Nephron progenitor cell (in vitro differentiated cells): ENCODE data around the gene BCL11A.

Source experiments
- DNase-seq: peaks from one replicate; pipeline ENCODE4 v3.0.0; 2021
- H3K27ac Mint-ChIP-seq: 2 replicates; pipeline ENCODE4 v1.8.0; 2021; ENCODE audit warnings: mild to moderate bottlenecking, moderate library complexity, mixed read lengths
- H3K27me3 Mint-ChIP-seq: 2 replicates; pipeline ENCODE4 v1.8.0; 2021; ENCODE audit warnings: mild to moderate bottlenecking, low read depth, mixed read lengths; ENCODE audit not compliant: poor library complexity
- H3K36me3 Mint-ChIP-seq: 2 replicates; pipeline ENCODE4 v1.8.0; 2021; ENCODE audit warnings: low read depth, mixed read lengths
- H3K4me1 Mint-ChIP-seq: 2 replicates; pipeline ENCODE4 v1.8.0; 2021; ENCODE audit warnings: mixed read lengths
- H3K4me3 Mint-ChIP-seq: 2 replicates; pipeline ENCODE4 v1.8.0; 2021; ENCODE audit warnings: mild to moderate bottlenecking, moderate library complexity, mixed read lengths
- H3K9me3 Mint-ChIP-seq: 2 replicates; pipeline ENCODE4 v1.8.0; 2021; ENCODE audit warnings: mild to moderate bottlenecking, moderate library complexity, mixed read lengths
- TF ChIP-seq, protein P1 (sequence below): fragments of 200-600 bp; sonication (generic); IDR thresholded peaks from 2 replicates; pipeline ENCODE4 v1.5.0; 2021; ENCODE audit warnings: antibody characterized with exemption

The BCL11A gene

DNA sequence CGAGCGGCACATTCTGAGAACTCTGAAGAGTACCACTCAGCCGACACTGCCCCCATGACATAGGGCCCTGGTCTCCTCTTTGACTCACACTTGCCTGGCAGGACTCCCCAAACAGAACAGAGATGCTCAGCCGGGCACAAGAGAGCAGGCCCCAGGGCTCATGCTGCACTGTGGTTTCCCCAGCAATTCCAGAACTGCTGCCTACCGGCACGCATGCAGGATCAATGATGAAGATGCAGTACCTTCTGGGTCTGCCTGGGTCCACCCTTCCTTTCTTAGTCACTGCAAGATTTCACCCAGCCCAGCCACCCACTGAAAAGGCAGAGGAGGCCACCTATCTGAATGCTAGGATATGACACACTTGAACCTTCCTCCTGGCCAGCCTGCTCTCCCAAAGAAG lies 49.4 kb downstream of the BCL11A start:
- no peak for DNase-seq
- Mint-ChIP-seq H3K4me1 (peaks cover 70% of the 10 kb centered on the region), H3K27me3 (no peaks in the 10 kb centered on the region), H3K27ac (no peak overlapping the region), H3K36me3 (no peaks in the 10 kb centered on the region), H3K9me3 (no peaks in the 10 kb centered on the region), H3K4me3 (no peak overlapping the region)
- TF ChIP-seq, protein P1, sequence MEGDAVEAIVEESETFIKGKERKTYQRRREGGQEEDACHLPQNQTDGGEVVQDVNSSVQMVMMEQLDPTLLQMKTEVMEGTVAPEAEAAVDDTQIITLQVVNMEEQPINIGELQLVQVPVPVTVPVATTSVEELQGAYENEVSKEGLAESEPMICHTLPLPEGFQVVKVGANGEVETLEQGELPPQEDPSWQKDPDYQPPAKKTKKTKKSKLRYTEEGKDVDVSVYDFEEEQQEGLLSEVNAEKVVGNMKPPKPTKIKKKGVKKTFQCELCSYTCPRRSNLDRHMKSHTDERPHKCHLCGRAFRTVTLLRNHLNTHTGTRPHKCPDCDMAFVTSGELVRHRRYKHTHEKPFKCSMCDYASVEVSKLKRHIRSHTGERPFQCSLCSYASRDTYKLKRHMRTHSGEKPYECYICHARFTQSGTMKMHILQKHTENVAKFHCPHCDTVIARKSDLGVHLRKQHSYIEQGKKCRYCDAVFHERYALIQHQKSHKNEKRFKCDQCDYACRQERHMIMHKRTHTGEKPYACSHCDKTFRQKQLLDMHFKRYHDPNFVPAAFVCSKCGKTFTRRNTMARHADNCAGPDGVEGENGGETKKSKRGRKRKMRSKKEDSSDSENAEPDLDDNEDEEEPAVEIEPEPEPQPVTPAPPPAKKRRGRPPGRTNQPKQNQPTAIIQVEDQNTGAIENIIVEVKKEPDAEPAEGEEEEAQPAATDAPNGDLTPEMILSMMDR, result no peak

DNA sequence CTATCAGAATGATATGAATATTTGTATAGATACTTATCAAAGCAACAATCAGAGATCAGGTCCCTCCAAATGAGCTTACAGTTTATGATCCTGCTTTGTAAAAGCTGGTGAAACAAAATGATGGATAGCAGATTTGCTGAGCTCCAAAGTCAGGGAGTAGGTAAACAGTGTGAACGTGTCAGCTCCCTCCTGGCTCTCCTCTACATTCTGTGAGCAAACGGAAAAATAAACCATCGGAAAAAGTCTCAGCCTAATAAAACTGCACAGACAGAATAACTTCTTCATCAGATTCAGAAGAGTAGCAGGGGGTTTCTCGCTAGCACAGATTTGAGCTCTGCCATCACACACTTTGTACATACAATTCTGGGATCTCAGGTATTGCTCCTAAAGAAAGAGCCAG lies 51.3 kb downstream of the BCL11A start:
- no peaks in the 10 kb centered on the region for H3K9me3 Mint-ChIP-seq
- H3K4me3 Mint-ChIP-seq, result no peak overlapping the region
- H3K27me3 Mint-ChIP-seq, result no peaks in the 10 kb centered on the region
- DNase-seq, result no peak
- H3K36me3 Mint-ChIP-seq, result no peaks in the 10 kb centered on the region
- peaks cover 56% of the 10 kb centered on the region for H3K4me1 Mint-ChIP-seq
- TF ChIP-seq, protein P1, result no peak
- peak overlapping the region; percentile 42 for H3K27ac Mint-ChIP-seq

DNA sequence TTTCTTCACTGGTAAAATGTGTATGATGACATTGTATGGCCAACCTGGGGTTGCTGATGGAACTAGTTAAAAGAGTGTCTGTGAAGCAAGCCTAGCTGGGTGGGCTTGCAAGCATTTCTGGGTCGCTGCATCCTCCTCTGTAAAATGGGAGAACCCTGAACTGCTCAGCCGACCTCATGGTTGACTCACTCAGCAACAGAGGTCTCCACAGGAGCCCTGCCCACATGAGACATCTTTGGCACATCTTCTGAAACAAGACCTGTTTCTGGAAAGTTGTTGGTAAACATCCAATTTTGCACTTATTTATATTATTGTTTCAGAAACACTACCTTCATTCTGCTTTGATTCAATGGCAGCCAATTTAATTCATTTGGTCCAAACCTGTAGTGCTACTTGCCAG lies 52.6 kb downstream of the BCL11A start:
- Mint-ChIP-seq H3K36me3 (no peaks in the 10 kb centered on the region), H3K9me3 (no peaks in the 10 kb centered on the region), H3K27ac (no peak overlapping the region), H3K4me3 (no peak overlapping the region), H3K4me1 (peaks cover 52% of the 10 kb centered on the region), H3K27me3 (no peaks in the 10 kb centered on the region)
- TF ChIP-seq, protein P1, result no peak
- no peak for DNase-seq

DNA sequence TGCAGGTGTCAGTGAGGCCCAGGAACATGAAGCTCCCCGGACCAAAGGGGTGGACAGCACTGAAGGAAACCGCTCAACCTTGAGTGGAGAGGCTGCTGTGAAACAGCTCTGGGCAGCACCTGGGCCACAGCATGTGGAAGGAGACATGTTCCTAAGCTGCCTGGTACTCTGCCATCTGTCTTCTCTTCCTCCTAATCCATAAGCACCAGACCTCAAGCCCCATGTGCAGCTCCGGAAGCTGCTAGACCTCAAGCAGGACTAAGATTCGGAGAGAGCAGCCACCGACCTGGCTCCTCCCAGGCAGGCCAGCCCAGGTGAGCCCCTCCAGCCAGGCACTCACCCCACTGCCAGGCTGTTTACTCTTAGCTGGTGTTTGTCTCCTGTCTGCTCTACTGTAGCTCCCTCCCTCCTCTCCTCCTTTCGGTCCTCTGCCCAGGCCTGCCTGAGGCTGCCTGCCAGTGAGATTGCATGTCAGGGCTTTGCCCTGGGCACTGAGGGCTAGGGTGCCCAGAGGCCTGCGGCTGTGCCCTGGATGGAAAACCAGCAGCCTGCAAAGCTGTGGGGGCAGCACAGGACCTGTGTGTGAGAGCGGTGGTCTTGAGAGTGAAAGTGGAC lies 53.7 kb downstream of the BCL11A start:
- DNase-seq, result no peak
- H3K27ac Mint-ChIP-seq, result no peak overlapping the region

DNA sequence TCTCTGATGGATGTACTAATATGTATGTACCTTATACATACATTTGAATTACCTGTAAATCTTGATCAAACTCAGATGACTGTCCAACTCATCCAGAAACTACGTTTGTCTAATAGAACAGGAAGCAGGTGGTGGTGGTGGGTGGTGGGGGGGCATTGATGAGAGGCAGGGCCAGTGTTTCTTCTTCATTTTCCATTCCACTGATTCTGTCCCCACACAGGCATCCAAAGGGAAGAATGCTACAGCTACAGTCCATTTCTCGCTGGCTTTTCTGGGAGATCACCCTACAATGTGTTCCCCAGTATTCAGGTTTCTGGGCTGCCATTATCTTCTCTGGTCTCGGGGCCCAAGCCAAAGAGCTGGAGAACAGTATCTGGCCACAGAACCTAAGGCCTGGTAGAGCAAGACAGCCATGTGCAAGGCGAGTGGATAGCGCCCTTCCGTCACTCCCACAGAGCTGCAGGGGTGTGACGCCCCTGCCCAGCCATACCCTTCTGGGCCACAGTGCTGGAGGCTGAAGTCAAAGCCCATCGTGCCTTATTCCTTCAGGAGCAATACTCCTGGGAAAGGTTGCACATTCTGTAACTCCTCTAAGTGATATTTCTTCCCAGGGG lies 54.5 kb downstream of the BCL11A start:
- TF ChIP-seq, protein P1, result no peak
- no peaks in the 10 kb centered on the region for H3K27me3 Mint-ChIP-seq
- H3K4me3 Mint-ChIP-seq, result no peak overlapping the region
- DNase-seq, result no peak
- H3K36me3 Mint-ChIP-seq, result no peaks in the 10 kb centered on the region
- H3K27ac Mint-ChIP-seq, result no peak overlapping the region
- no peaks in the 10 kb centered on the region for H3K9me3 Mint-ChIP-seq
- H3K4me1 Mint-ChIP-seq, result peaks cover 42% of the 10 kb centered on the region

More for the DNA sequence above, 53.7 kb downstream of the BCL11A start:
- no peaks in the 10 kb centered on the region for H3K9me3 Mint-ChIP-seq
- TF ChIP-seq, protein P1, result no peak
- H3K4me1 Mint-ChIP-seq, result peaks cover 42% of the 10 kb centered on the region
- no peak overlapping the region for H3K4me3 Mint-ChIP-seq
- no peaks in the 10 kb centered on the region for H3K36me3 Mint-ChIP-seq
- H3K27me3 Mint-ChIP-seq, result no peaks in the 10 kb centered on the region
